MM.1S (cell line): ENCODE data around the gene ECPAS.

Source experiments
- EZH2phosphoT487 ChIP-seq: fragments of 300-600 bp; sonication (generic); IDR thresholded peaks from 2 replicates; pipeline ENCODE4 v1.6.1; 2018; ENCODE audit warnings: antibody characterized with exemption, low read length
- TF ChIP-seq, protein P1 (sequence below): fragments of 300-600 bp; sonication (generic); IDR thresholded peaks from 2 replicates; pipeline ENCODE4 v1.5.1; 2016; ENCODE audit warnings: antibody characterized with exemption, low read length, mixed read lengths

DNA sequence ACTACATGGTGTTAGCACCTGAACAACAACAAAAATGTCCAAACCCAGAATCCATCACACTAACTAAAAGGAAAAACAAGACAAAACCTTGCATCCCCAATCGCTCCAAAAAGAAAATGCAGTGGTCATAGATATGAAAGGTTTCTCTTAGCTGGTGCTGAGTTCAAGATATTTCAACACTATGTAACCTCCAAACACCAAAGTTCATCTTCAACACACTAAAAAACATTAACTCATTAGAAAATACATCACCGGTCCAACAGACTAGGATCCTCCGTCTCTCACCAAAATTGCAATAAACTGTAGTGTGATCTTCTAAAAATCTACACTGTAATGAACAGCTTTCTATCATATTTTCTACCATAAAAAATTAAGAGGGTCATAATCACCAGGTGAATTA lies 60.8 kb downstream of the ECPAS start:
- TF ChIP-seq, protein P1, sequence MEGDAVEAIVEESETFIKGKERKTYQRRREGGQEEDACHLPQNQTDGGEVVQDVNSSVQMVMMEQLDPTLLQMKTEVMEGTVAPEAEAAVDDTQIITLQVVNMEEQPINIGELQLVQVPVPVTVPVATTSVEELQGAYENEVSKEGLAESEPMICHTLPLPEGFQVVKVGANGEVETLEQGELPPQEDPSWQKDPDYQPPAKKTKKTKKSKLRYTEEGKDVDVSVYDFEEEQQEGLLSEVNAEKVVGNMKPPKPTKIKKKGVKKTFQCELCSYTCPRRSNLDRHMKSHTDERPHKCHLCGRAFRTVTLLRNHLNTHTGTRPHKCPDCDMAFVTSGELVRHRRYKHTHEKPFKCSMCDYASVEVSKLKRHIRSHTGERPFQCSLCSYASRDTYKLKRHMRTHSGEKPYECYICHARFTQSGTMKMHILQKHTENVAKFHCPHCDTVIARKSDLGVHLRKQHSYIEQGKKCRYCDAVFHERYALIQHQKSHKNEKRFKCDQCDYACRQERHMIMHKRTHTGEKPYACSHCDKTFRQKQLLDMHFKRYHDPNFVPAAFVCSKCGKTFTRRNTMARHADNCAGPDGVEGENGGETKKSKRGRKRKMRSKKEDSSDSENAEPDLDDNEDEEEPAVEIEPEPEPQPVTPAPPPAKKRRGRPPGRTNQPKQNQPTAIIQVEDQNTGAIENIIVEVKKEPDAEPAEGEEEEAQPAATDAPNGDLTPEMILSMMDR: no peak
- TF ChIP-seq EZH2phosphoT487: no peak
